WTC11 (cell line): ENCODE measurements around the gene HAUS6.

Experiments used
- CREM ChIP-seq: sonication (generic); formaldehyde crosslinking; IDR thresholded peaks from 2 replicates; pipeline ENCODE4 v1.8.1; 2022; ENCODE audit warnings: mild to moderate bottlenecking, missing genetic modification reagents, moderate library complexity
- CTCF ChIP-seq: fragments of 200-600 bp; IDR thresholded peaks from 2 replicates; pipeline ENCODE4 v1.8.0; 2022; ENCODE audit warnings: antibody characterized with exemption
- FOXJ3 ChIP-seq: sonication (generic); formaldehyde crosslinking; IDR thresholded peaks from 2 replicates; pipeline ENCODE4 v1.9.0; 2021; ENCODE audit warnings: missing genetic modification reagents, mild to moderate bottlenecking, borderline replicate concordance
- JUN ChIP-seq: sonication (generic); formaldehyde crosslinking; IDR thresholded peaks from 2 replicates; pipeline ENCODE4 v1.8.0; 2023; ENCODE audit warnings: mild to moderate bottlenecking, missing genetic modification reagents
- NR1H2 ChIP-seq: sonication (generic); formaldehyde crosslinking; IDR thresholded peaks from 2 replicates; pipeline ENCODE4 v1.9.0; 2021; ENCODE audit warnings: mild to moderate bottlenecking, moderate library complexity, missing genetic modification reagents
- ZBTB21 ChIP-seq: sonication (generic); formaldehyde crosslinking; IDR thresholded peaks from 2 replicates; pipeline ENCODE4 v1.8.1; 2023; ENCODE audit warnings: mild to moderate bottlenecking, missing genetic modification reagents, borderline replicate concordance
- TF ChIP-seq, protein P1 (sequence below): fragments of 250-450 bp; sonication (Bioruptor Pico); IDR thresholded peaks from 2 replicates; pipeline ENCODE4 v1.9.0; 2021; ENCODE audit warnings: mild to moderate bottlenecking
- TF ChIP-seq, protein P2 (sequence below): sonication (generic); formaldehyde crosslinking; IDR thresholded peaks from 2 replicates; pipeline ENCODE4 v1.8.0; 2022; ENCODE audit warnings: mild to moderate bottlenecking, missing genetic modification reagents
- TF ChIP-seq, protein P3 (sequence below): sonication (generic); formaldehyde crosslinking; IDR thresholded peaks from 2 replicates; pipeline ENCODE4 v1.8.1; 2023; ENCODE audit warnings: mild to moderate bottlenecking, moderate library complexity, missing genetic modification reagents

DNA sequence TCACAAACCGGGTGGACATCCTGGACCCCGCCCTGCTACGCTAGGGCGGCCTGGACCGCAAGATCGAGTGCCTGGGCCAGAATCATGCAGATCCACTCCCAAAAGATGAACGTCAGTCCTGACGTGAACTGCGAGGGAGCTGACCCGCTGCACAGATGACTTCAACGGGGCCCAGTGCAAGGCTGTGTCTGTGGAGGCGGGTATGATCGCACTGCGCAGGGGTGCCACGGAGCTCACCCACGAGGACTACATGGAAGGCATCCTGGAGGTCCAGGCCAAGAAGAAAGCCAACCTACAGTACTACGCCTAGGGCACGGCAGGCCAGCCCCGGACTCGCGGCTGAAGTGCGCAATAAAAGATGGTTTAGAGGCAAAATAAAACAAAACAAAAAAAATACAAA, 74.9 kb downstream of the HAUS6 start:
- TF ChIP-seq CTCF (no peak), JUN (CRISPR knock-in tag) (no peak), ZBTB21 (CRISPR knock-in tag) (no peak), FOXJ3 (CRISPR knock-in tag) (no peak), NR1H2 (CRISPR knock-in tag) (no peak), CREM (CRISPR knock-in tag) (no peak)
- TF ChIP-seq, protein P1, sequence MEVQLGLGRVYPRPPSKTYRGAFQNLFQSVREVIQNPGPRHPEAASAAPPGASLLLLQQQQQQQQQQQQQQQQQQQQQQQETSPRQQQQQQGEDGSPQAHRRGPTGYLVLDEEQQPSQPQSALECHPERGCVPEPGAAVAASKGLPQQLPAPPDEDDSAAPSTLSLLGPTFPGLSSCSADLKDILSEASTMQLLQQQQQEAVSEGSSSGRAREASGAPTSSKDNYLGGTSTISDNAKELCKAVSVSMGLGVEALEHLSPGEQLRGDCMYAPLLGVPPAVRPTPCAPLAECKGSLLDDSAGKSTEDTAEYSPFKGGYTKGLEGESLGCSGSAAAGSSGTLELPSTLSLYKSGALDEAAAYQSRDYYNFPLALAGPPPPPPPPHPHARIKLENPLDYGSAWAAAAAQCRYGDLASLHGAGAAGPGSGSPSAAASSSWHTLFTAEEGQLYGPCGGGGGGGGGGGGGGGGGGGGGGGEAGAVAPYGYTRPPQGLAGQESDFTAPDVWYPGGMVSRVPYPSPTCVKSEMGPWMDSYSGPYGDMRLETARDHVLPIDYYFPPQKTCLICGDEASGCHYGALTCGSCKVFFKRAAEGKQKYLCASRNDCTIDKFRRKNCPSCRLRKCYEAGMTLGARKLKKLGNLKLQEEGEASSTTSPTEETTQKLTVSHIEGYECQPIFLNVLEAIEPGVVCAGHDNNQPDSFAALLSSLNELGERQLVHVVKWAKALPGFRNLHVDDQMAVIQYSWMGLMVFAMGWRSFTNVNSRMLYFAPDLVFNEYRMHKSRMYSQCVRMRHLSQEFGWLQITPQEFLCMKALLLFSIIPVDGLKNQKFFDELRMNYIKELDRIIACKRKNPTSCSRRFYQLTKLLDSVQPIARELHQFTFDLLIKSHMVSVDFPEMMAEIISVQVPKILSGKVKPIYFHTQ: no peak
- TF ChIP-seq, protein P2, sequence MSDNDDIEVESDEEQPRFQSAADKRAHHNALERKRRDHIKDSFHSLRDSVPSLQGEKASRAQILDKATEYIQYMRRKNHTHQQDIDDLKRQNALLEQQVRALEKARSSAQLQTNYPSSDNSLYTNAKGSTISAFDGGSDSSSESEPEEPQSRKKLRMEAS: no peak
- TF ChIP-seq, protein P3, sequence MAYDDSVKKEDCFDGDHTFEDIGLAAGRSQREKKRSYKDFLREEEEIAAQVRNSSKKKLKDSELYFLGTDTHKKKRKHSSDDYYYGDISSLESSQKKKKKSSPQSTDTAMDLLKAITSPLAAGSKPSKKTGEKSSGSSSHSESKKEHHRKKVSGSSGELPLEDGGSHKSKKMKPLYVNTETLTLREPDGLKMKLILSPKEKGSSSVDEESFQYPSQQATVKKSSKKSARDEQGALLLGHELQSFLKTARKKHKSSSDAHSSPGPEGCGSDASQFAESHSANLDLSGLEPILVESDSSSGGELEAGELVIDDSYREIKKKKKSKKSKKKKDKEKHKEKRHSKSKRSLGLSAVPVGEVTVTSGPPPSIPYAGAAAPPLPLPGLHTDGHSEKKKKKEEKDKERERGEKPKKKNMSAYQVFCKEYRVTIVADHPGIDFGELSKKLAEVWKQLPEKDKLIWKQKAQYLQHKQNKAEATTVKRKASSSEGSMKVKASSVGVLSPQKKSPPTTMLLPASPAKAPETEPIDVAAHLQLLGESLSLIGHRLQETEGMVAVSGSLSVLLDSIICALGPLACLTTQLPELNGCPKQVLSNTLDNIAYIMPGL (CRISPR knock-in tag): no peak
